ENCODE data around the gene NDUFS8.

NDUFS8 gene

GRCh38 chr11:68003846-68004550 is 26.5 kb upstream of the NDUFS8 start, which contains the start of gene UNC93B1:
UNC93B1 (minus strand) TSS chr11:68004097; CDS start chr11:68004043, 54 bp downstream.
- DNase-seq (ENCODE audit: low read depth): peak; percentile 75

GRCh38 chr11:68004551-68005335 is 25.7 kb upstream of the NDUFS8 start:
- DNase-seq (ENCODE audit: low read depth): no peak

GRCh38 chr11:68006606-68007166 is 23.8 kb upstream of the NDUFS8 start:
- DNase-seq (ENCODE audit: low read depth): no peak

- DNase-seq (ENCODE audit: low read depth): no peak
Observed at GRCh38 chr11:68007498-68008380, 22.7 kb upstream of the NDUFS8 start.

- DNase-seq (ENCODE audit: low read depth): no peak
Observed at GRCh38 chr11:68008381-68009337, 21.8 kb upstream of the NDUFS8 start.

GRCh38 chr11:68009391-68010089 is 20.9 kb upstream of the NDUFS8 start:
- no peak for DNase-seq (ENCODE audit: low read depth)

- no peak for DNase-seq (ENCODE audit: low read depth)
Observed at GRCh38 chr11:68010090-68011041, 20.1 kb upstream of the NDUFS8 start, which contains the start of gene ALDH3B1. ALDH3B1 (plus strand) TSS chr11:68010327; CDS start chr11:68015298, 4,971 bp downstream.

GRCh38 chr11:68011051-68011943 is 19.2 kb upstream of the NDUFS8 start:
- DNase-seq (ENCODE audit: low read depth): no peak

GRCh38 chr11:68012044-68012842 is 18.2 kb upstream of the NDUFS8 start:
- no peak for DNase-seq (ENCODE audit: low read depth)

GRCh38 chr11:68012843-68013610 is 17.5 kb upstream of the NDUFS8 start:
- DNase-seq (ENCODE audit: low read depth): no peak

- DNase-seq (ENCODE audit: low read depth): no peak
Observed at GRCh38 chr11:68013611-68014156, 16.8 kb upstream of the NDUFS8 start.

GRCh38 chr11:68014157-68014946 is 16.1 kb upstream of the NDUFS8 start:
- no peak for DNase-seq (ENCODE audit: low read depth)

GRCh38 chr11:68014947-68015447 is 15.5 kb upstream of the NDUFS8 start:
- no peak for DNase-seq (ENCODE audit: low read depth)

GRCh38 chr11:68015467-68015866 is 15.0 kb upstream of the NDUFS8 start:
- no peak for DNase-seq (ENCODE audit: low read depth)
